ENCODE measurements around the gene PSMA2. TPM values are rescaled to one million over a fixed set of nuclear protein-coding genes. Genes with fewer than 3 reads are reported as not detected.
A peak's percentile ranks its signal among the peaks of the same experiment; 100 is the strongest.

The PSMA2 gene
- total and polyA plus RNA-seq, 4 donors = 50.4 to 108 (median 85.6) TPM

DNA sequence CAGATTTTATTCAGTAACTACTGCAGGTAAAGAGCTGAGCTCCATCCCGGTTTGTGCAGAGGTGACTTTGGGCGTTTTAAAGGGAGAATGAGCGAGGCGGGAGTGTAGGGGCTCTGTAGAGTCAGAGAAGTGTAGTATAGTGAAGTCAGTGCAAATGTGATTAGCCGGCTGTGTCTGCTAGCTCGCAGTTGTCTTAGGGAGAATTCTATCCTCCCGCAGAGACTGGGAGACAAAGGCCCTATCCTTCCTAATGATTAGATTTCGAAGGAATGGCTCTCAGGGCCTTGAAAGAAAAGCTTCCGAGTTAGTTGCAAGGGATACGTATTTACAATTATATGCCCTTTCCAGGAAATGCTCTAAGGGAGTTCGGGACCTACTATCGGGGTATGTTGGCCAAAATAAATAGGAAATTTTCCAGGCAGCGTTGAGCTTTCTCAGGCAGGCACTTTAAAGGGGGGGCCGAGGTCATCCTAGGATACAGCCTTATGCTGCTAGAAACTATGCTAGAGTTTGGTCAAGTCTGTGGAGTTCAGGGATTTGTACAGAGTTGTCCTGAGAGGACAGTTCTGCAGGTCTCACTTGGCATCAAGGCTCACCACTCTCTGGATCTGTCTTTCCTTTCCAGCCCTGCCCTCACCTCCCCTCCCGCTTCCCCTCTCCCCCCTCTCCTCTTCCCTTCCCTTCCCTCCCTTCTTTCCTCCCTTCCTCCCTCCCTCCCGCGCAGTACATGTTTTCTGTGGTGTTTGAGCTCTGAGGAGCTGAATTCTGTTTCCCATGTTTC, 1.0 kb upstream of the PSMA2 start:
- DNase-seq = no peak
- Histone ChIP-seq H3K4me3 (ENCODE audit: low read length in 2 of 2) (peak overlapping the region; percentile 65 to 87), H3K4me1 (ENCODE audit: control insufficient read depth in 1 of 2, insufficient read depth in 2 of 2, low read length in 2 of 2) (peaks cover 4 to 6% of the 10 kb centered on the region in 2 donors), H3K36me3 (ENCODE audit: control insufficient read depth in 1 of 2, insufficient read depth in 2 of 2, low read length in 1 of 2) (peaks cover 4% of the 10 kb centered on the region in 2 donors), H3K9me3 (ENCODE audit: control insufficient read depth, low read length) (no peaks in the 10 kb centered on the region), H3K27ac (ENCODE audit: low read depth in 1 of 2, low read length in 2 of 2) (peak overlapping the region; percentile 57 to 90), H3K27me3 (ENCODE audit: control insufficient read depth in 1 of 2, insufficient read depth in 2 of 2, low read length in 1 of 2) (no peaks in the 10 kb centered on the region)
- peak; percentile 62 for ATAC-seq (ENCODE audit: low FRiP score)
- WGBS, 2 donors = 0 to 2% methylated on average over 17 of the region's 17 CpGs
- intact Hi-C loops (cut with DNase I) = loop anchor here in 1 of 2 donors (2.0 to 10.0 kb wide), 2 partner anchors 44 to 792 kb away; partner anchors contain the start of gene COA1

DNA sequence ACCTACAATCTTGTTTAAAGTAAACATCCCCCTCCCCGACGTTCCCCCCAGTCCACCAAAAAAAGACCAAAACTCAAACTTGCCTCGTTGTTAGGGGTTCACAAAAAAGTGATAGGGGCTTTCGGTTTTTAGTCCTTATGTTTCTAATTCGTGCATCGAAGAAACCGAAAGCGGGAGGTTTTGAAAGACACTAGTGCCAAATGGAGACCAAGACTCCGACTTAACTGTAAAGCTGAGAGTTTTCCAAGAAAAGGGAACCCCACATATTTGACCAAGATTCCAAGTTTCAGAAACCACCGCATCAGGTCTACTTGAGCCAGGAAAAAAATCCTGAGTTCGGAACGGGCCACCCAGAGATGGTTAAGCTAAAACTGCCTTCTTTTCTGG, 534 bp downstream of the PSMA2 start:
- 1% methylated on average over 12 of the region's 12 CpGs for WGBS, 2 donors
- Histone ChIP-seq H3K4me1 (ENCODE audit: control insufficient read depth in 1 of 2, insufficient read depth in 2 of 2, low read length in 2 of 2) (peaks cover 4 to 6% of the 10 kb centered on the region in 2 donors), H3K36me3 (ENCODE audit: control insufficient read depth in 1 of 2, insufficient read depth in 2 of 2, low read length in 1 of 2) (peaks cover 2 to 4% of the 10 kb centered on the region in 2 donors), H3K9me3 (ENCODE audit: control insufficient read depth, low read length) (no peaks in the 10 kb centered on the region), H3K27me3 (ENCODE audit: control insufficient read depth in 1 of 2, insufficient read depth in 2 of 2, low read length in 1 of 2) (no peaks in the 10 kb centered on the region), H3K27ac (ENCODE audit: low read depth in 1 of 2, low read length in 2 of 2) (no peak overlapping the region), H3K4me3 (ENCODE audit: low read length in 2 of 2) (peak overlapping the region; percentile 78 to 95)
- no peak for DNase-seq
- intact Hi-C loops (cut with DNase I) = loop anchor here in 1 of 2 donors (10.0 kb wide), 1 partner anchor 793 kb away; the partner anchor contains the start of gene COA1
- ATAC-seq (ENCODE audit: low FRiP score) = no peak

DNA sequence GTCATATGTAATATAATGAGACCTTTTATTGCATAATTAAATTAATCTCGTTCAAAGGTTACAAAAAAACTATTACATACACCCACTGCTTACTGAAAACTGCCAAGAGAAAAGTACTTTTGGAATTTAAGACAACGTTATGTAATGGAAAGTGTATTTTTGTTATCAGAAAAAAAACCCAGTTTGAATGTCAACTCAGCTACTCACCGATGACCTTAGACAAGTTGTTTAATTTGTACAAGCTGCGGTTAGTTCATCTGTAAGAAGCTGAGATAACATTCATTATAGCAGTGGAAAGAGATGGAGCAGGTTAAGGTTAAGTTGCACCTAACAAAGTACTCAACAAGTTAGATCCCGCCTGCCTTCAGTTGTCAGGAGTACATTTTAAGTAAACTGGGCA, 1.1 kb downstream of the PSMA2 start:
- H3K27me3 ChIP-seq (ENCODE audit: control insufficient read depth in 1 of 2, insufficient read depth in 2 of 2, low read length in 1 of 2) = no peaks in the 10 kb centered on the region
- WGBS, 2 donors = 3% methylated on average over 5 of the region's 5 CpGs
- H3K4me1 ChIP-seq (ENCODE audit: control insufficient read depth in 1 of 2, insufficient read depth in 2 of 2, low read length in 2 of 2) = peaks cover 4 to 6% of the 10 kb centered on the region in 2 donors
- intact Hi-C loops (cut with DNase I) = loop anchor here in 1 of 2 donors (10.0 kb wide), 1 partner anchor 794 kb away; the partner anchor contains the start of gene COA1
- no peaks in the 10 kb centered on the region for H3K9me3 ChIP-seq (ENCODE audit: control insufficient read depth, low read length)
- peaks cover 2 to 6% of the 10 kb centered on the region in 2 donors for H3K36me3 ChIP-seq (ENCODE audit: control insufficient read depth in 1 of 2, insufficient read depth in 2 of 2, low read length in 1 of 2)
- DNase-seq (no peak), ATAC-seq (ENCODE audit: low FRiP score) (no peak)
- H3K4me3 ChIP-seq (ENCODE audit: low read length in 2 of 2) = peak overlapping the region; percentile 78 to 95
- H3K27ac ChIP-seq (ENCODE audit: low read depth in 1 of 2, low read length in 2 of 2) = no peak overlapping the region

DNA sequence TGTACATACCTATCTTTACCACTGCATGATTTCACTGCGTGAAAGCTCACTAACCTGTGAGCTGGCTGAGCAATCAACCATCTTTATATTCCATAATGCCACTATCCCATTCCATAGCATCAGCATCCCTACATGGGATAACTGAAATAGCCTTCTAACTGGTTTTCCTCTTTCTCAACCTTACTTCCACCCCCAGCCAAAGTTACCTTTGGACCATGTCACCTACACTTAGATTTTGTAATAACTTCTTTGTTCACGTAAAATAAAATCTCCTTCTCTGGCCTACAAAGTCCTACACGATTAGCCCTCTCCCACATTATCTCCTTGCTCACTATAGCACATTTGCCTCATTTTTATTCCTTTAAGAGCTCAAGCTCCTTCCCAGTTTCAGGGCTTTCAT, 2.5 kb downstream of the PSMA2 start:
- DNase-seq = no peak
- Histone ChIP-seq H3K4me1 (ENCODE audit: control insufficient read depth in 1 of 2, insufficient read depth in 2 of 2, low read length in 2 of 2) (peaks cover 4% of the 10 kb centered on the region in 2 donors), H3K4me3 (ENCODE audit: low read length in 2 of 2) (no peak overlapping the region), H3K36me3 (ENCODE audit: control insufficient read depth in 1 of 2, insufficient read depth in 2 of 2, low read length in 1 of 2) (peaks cover 3 to 7% of the 10 kb centered on the region in 2 donors), H3K27me3 (ENCODE audit: control insufficient read depth in 1 of 2, insufficient read depth in 2 of 2, low read length in 1 of 2) (no peaks in the 10 kb centered on the region), H3K27ac (ENCODE audit: low read depth in 1 of 2, low read length in 2 of 2) (no peak overlapping the region), H3K9me3 (ENCODE audit: control insufficient read depth, low read length) (no peaks in the 10 kb centered on the region)
- WGBS, 2 donors = 71 to 73% methylated on average over 3 of the region's 3 CpGs
- no peak for ATAC-seq (ENCODE audit: low FRiP score)
- intact Hi-C loops (cut with DNase I) = no loop called here

DNA sequence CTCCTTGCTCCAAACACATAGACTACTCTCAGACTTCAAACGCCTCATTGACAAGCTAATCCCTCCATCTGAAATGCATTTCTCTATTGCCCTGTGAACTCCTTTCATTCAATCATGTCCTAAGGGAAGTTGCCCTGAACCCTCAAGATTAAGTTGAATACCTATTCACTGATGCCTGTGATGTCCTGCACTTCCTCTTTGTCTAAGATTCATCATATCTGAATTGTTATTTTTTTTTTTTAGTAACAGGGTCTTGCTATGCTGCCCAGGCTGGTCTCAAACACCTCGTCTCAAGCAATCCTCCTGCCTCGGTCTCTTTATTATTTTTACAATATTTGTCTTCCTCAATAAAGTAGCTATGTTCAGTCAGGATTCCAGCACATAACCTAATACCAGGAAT, 3.2 kb downstream of the PSMA2 start:
- Histone ChIP-seq H3K27ac (ENCODE audit: low read depth in 1 of 2, low read length in 2 of 2) (no peak overlapping the region), H3K4me1 (ENCODE audit: control insufficient read depth in 1 of 2, insufficient read depth in 2 of 2, low read length in 2 of 2) (peaks cover 4% of the 10 kb centered on the region in 2 donors), H3K9me3 (ENCODE audit: control insufficient read depth, low read length) (no peaks in the 10 kb centered on the region), H3K36me3 (ENCODE audit: control insufficient read depth in 1 of 2, insufficient read depth in 2 of 2, low read length in 1 of 2) (peaks cover 3 to 7% of the 10 kb centered on the region in 2 donors), H3K27me3 (ENCODE audit: control insufficient read depth in 1 of 2, insufficient read depth in 2 of 2, low read length in 1 of 2) (no peaks in the 10 kb centered on the region), H3K4me3 (ENCODE audit: low read length in 2 of 2) (no peak overlapping the region)
- intact Hi-C loops (cut with DNase I) = no loop called here
- DNase-seq (no peak), ATAC-seq (ENCODE audit: low FRiP score) (no peak)
- WGBS, 2 donors = 68 to 78% methylated on average over 3 of the region's 3 CpGs

DNA sequence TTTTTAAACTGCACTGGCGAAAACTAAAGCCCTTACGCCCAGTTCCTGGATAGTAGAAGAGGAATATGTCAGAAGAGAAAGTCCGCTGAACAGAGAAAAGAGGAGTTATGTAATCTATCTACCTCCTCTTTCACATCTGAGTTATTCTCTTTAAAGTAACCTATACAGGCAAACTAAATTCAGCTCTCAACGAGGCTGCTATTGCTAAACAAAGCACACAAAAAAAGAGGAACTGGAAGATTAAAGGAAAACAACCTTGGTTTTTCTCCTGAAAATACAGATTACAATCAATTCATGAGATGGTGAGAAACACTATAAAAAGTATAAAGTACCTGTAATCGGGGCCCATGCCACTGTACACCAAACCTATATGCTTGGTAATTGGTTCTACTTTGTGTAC, 5.8 kb downstream of the PSMA2 start:
- WGBS, 2 donors = 88 to 94% methylated on average over 5 of the region's 5 CpGs
- peaks cover 3 to 7% of the 10 kb centered on the region in 2 donors for H3K36me3 ChIP-seq (ENCODE audit: control insufficient read depth in 1 of 2, insufficient read depth in 2 of 2, low read length in 1 of 2)

DNA sequence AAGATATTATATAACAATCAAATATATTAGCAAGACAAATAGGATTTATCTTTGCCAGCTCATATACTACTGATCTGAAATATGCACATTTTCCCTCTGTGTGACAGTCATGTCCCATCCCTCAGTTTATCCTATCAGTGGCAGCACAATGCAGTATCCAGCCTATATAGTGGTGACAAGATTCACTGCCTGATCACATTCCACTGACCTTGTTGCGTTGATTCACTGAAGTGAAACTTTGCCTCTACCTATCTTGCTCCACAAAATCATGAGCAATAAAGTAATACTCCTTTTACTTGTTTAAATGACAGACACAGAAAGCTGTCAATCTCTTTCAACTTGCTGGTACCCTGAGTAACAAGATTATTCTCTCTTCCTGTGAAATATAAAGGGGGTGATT, 6.3 kb downstream of the PSMA2 start:
- Histone ChIP-seq H3K36me3 (ENCODE audit: control insufficient read depth in 1 of 2, insufficient read depth in 2 of 2, low read length in 1 of 2) (peaks cover 3 to 7% of the 10 kb centered on the region in 2 donors), H3K27ac (ENCODE audit: low read depth in 1 of 2, low read length in 2 of 2) (no peak overlapping the region), H3K9me3 (ENCODE audit: control insufficient read depth, low read length) (no peaks in the 10 kb centered on the region), H3K27me3 (ENCODE audit: control insufficient read depth in 1 of 2, insufficient read depth in 2 of 2, low read length in 1 of 2) (no peaks in the 10 kb centered on the region), H3K4me1 (ENCODE audit: control insufficient read depth in 1 of 2, insufficient read depth in 2 of 2, low read length in 2 of 2) (peaks cover 0 to 2% of the 10 kb centered on the region in 2 donors), H3K4me3 (ENCODE audit: low read length in 2 of 2) (no peak overlapping the region)
- DNase-seq (no peak), ATAC-seq (ENCODE audit: low FRiP score) (no peak)
- 91% methylated on average over 1 of the region's 1 CpG for WGBS, 2 donors
- intact Hi-C loops (cut with DNase I) = no loop called here

More for the DNA sequence above, 5.8 kb downstream of the PSMA2 start:
- no peak for ATAC-seq (ENCODE audit: low FRiP score)
- H3K27me3 ChIP-seq (ENCODE audit: control insufficient read depth in 1 of 2, insufficient read depth in 2 of 2, low read length in 1 of 2) = no peaks in the 10 kb centered on the region
- H3K4me3 ChIP-seq (ENCODE audit: low read length in 2 of 2) = no peak overlapping the region
- H3K27ac ChIP-seq (ENCODE audit: low read depth in 1 of 2, low read length in 2 of 2) = no peak overlapping the region
- no peak for DNase-seq
- intact Hi-C loops (cut with DNase I) = no loop called here
- no peaks in the 10 kb centered on the region for H3K9me3 ChIP-seq (ENCODE audit: control insufficient read depth, low read length)
- peaks cover 0 to 4% of the 10 kb centered on the region in 2 donors for H3K4me1 ChIP-seq (ENCODE audit: control insufficient read depth in 1 of 2, insufficient read depth in 2 of 2, low read length in 2 of 2)

DNA sequence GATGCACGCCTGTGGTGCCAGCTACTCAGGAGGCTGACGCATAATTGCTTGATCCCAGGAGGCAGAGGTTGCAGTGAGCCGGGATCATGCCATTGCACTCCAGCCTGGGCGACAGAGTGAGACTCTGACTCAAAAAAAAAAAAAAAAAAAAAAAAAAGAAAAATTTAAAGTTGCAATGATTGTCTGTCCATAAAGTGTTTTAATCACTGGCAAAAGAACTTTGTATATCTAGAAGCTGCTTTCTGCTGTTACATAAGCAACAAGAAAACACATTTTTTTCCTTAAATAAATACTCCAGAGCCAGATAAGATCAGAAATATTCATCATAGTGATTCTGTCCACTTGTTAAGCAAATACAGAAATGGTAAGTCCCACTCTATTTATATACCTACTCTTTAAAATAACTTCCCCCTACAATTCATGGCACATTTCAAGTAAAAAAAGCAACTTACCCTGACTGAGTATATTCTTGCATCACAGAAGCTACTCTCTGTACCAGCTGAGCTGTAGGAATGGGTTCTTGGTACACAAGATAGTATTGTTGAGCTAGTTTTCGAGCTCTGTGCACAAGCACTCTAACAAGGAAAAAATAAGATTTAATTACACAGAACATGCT, 7.6 kb downstream of the PSMA2 start:
- no peak for ATAC-seq (ENCODE audit: low FRiP score)
- Histone ChIP-seq H3K9me3 (ENCODE audit: control insufficient read depth, low read length) (no peaks in the 10 kb centered on the region), H3K36me3 (ENCODE audit: control insufficient read depth in 1 of 2, insufficient read depth in 2 of 2, low read length in 1 of 2) (peaks cover 7 to 10% of the 10 kb centered on the region in 2 donors), H3K4me3 (ENCODE audit: low read length in 2 of 2) (no peak overlapping the region), H3K27ac (ENCODE audit: low read depth in 1 of 2, low read length in 2 of 2) (no peak overlapping the region), H3K27me3 (ENCODE audit: control insufficient read depth in 1 of 2, insufficient read depth in 2 of 2, low read length in 1 of 2) (no peaks in the 10 kb centered on the region), H3K4me1 (ENCODE audit: control insufficient read depth in 1 of 2, insufficient read depth in 2 of 2, low read length in 2 of 2) (no peaks in the 10 kb centered on the region)
- intact Hi-C loops (cut with DNase I) = no loop called here
- 64 to 74% methylated on average over 5 of the region's 5 CpGs for WGBS, 2 donors
- no peak for DNase-seq

Data from aorta (tissue), 5 donors.